Vagina (tissue), 2 donors: ENCODE measurements around the gene PSMB1.

Experiments
- POLR2A ChIP-seq, 2 donors: fragments of 450-650 bp; IDR thresholded peaks; one replicate each; pipeline ENCODE4 v1.6.1; 2017; ENCODE audit warnings: antibody characterized with exemption in 2 of 2, mild to moderate bottlenecking in 2 of 2, moderate library complexity in 2 of 2
- TF ChIP-seq, protein P1 (sequence below), 3 experiments: fragments of 450-650 bp in 2 of 3; fragments of 200-600 bp in 1 of 3; sonication (generic) in 1 of 3; IDR thresholded peaks; one replicate each; pipeline ENCODE4 v1.5.1; 2017 to 2019; ENCODE audit warnings: antibody characterized with exemption in 3 of 3, mild to moderate bottlenecking in 2 of 3, moderate library complexity in 2 of 3

DNA sequence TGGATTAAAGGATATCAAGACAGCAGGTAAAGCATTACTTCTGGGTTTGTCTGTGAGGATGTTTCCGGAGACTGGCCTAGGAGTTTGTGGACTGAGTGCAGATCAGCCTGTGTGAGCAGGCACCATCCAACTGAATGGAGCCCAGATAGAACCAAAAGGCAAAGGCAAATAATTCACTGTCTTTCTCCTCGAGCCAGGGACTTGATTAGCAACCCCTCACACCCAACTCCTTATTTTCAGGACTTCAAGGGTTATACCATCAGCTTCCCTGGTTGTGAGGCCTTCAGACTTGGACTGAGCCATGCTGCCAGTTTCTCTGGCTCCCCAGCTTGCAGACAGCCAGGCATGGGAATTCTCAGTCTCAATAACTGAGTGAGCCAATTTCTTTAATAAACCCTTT lies 19.3 kb downstream of the PSMB1 start:
- TF ChIP-seq, protein P1, sequence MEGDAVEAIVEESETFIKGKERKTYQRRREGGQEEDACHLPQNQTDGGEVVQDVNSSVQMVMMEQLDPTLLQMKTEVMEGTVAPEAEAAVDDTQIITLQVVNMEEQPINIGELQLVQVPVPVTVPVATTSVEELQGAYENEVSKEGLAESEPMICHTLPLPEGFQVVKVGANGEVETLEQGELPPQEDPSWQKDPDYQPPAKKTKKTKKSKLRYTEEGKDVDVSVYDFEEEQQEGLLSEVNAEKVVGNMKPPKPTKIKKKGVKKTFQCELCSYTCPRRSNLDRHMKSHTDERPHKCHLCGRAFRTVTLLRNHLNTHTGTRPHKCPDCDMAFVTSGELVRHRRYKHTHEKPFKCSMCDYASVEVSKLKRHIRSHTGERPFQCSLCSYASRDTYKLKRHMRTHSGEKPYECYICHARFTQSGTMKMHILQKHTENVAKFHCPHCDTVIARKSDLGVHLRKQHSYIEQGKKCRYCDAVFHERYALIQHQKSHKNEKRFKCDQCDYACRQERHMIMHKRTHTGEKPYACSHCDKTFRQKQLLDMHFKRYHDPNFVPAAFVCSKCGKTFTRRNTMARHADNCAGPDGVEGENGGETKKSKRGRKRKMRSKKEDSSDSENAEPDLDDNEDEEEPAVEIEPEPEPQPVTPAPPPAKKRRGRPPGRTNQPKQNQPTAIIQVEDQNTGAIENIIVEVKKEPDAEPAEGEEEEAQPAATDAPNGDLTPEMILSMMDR (IDR thresholded peaks at IDR 0.05) = no peak
- TF ChIP-seq POLR2A (IDR thresholded peaks at IDR 0.05) = no peak
